B cell (primary cell): Measurements from ENCODE around the gene ADAM12.

ENCODE experiments used
- CTCF ChIP-seq: fragments of 200-600 bp; IDR thresholded peaks from one replicate; pipeline ENCODE4 v1.8.0; 2022; ENCODE audit warnings: antibody characterized with exemption, mild to moderate bottlenecking
- EZH2 ChIP-seq: IDR thresholded peaks from 2 replicates; pipeline ENCODE4 v1.6.1; 2012; ENCODE audit warnings: borderline replicate concordance, low read depth, mild to moderate bottlenecking, moderate library complexity, low read length; ENCODE audit not compliant: insufficient read depth, poor library complexity, severe bottlenecking

- no peak for TF ChIP-seq CTCF
- TF ChIP-seq EZH2: no peak
Measured at GRCh38 chr10:126146771-126147170, 241.5 kb downstream of the ADAM12 start.
